ENCODE data around the gene BMP10.
A peak's percentile ranks its signal among the peaks of the same experiment; 100 is the strongest.

DNA sequence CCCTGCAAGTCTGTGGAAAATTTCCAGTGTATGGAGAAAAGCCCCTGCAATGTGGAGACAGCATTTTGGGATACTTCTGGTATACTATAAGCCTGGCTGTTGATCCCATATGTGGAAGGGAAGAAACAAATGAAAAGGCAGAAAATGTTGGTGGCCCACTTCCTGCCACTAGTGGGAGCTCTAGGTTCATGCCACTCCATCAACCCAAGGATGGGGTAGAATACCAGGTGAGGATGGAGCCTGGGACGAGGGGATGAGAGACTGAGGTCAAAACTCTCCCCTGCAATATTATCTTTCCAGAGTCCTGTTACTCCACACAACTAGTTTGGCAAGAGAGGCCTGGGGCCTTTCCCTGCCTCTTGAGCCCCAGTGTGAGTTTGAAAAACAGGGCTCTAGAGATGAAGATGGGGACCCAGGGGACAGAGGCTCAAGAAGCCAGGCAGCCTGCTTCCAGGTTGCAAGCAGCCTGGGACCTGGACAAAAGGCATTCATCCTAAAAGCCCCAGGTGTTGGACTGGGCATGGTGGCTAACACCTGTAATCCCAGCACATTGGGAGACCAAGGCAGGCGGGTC lies 31.9 kb downstream of the BMP10 start:
- TF ChIP-seq, protein P1, sequence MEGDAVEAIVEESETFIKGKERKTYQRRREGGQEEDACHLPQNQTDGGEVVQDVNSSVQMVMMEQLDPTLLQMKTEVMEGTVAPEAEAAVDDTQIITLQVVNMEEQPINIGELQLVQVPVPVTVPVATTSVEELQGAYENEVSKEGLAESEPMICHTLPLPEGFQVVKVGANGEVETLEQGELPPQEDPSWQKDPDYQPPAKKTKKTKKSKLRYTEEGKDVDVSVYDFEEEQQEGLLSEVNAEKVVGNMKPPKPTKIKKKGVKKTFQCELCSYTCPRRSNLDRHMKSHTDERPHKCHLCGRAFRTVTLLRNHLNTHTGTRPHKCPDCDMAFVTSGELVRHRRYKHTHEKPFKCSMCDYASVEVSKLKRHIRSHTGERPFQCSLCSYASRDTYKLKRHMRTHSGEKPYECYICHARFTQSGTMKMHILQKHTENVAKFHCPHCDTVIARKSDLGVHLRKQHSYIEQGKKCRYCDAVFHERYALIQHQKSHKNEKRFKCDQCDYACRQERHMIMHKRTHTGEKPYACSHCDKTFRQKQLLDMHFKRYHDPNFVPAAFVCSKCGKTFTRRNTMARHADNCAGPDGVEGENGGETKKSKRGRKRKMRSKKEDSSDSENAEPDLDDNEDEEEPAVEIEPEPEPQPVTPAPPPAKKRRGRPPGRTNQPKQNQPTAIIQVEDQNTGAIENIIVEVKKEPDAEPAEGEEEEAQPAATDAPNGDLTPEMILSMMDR (conservative IDR thresholded peaks at IDR 0.05 in 1 of 2, IDR thresholded peaks at IDR 0.05 in 1 of 2; ENCODE audit: extremely low read depth in 1 of 2, insufficient read depth in 1 of 2, low read depth in 1 of 2, low read length in 2 of 2): peak; percentile 78 to 91
- TF ChIP-seq EZH2 (IDR thresholded peaks at IDR 0.05; ENCODE audit: borderline replicate concordance, low read length): no peak

All from mammary epithelial cell (primary cell).